Endometrial microvascular endothelial cells (primary cell): ENCODE results near the gene CYB5D1. TPM values are rescaled to one million over a fixed set of nuclear protein-coding genes. Genes with fewer than 3 reads are reported as not detected.

Experiments
- in situ Hi-C: cut with HindIII; loops from 2 replicates; pipeline ENCODE4 v1.10.0; 2017; ENCODE audit warnings: low sequenced_read_pairs, low pct_unique_long_range_greater_than_20kb; ENCODE audit errors: inconsistent ontology term
- total RNA-seq: library from RNA; depleted of rRNA; stranded (reverse); fragments of >200 nt; gene quantifications from one replicate; pipeline ENCODE4 v1.2.3, GENCODE V29; 2015; ENCODE audit errors: inconsistent ontology term

CYB5D1 gene
- total RNA-seq, 1 donor from 2014 or later = 7.6 TPM

GRCh38 chr17:7833011-7833794 is 24.6 kb upstream of the CYB5D1 start:
- in situ Hi-C loops = no loop called here

DNA sequence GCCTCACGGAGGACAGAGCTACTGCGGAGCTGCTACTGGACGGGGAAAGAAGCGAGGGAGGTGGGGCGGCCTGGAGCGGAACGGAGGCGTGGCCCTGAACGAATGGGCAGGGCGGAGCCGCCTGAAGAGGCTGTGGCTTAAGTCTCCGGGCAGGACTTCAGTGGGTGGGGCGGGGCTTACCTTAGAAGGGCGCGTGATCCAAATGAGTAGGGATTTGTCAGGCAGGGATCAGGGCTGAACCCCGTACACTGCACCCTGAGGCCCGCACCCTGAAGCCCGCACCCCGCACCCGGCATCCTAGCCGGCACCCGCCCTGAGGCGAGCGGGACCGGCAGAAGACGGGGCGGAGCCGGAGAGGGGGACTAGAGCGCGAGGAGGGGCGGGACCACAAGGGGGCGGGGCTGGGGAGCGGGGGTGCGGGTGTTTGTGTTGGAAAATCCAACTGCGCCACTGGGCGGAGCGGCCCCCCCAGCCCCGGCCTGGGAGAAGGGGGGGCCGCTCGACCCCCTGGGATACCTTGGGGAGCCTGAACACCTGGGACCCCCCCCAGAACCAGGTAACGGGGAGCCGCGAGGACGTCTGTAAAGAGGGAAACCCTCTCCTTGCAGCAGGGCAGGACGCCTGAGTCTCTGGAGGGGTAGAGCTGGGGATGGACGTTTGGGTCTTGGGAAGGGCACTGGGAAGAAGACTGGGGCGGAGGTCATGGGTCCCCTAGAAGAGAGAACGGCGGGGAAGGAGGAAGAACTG is 23.8 kb upstream of the CYB5D1 start, which contains the start of gene KDM6B:
Gene KDM6B, plus strand, starts transcription at position 423 of the 747 bp plus-strand sequence. CDS start 11,338 bp downstream, outside the sequence.
- in situ Hi-C loops = no loop called here

GRCh38 chr17:7834542-7834956 is 23.3 kb upstream of the CYB5D1 start:
- in situ Hi-C loops = no loop called here

GRCh38 chr17:7834957-7835813 is 22.6 kb upstream of the CYB5D1 start:
- in situ Hi-C loops = no loop called here

DNA sequence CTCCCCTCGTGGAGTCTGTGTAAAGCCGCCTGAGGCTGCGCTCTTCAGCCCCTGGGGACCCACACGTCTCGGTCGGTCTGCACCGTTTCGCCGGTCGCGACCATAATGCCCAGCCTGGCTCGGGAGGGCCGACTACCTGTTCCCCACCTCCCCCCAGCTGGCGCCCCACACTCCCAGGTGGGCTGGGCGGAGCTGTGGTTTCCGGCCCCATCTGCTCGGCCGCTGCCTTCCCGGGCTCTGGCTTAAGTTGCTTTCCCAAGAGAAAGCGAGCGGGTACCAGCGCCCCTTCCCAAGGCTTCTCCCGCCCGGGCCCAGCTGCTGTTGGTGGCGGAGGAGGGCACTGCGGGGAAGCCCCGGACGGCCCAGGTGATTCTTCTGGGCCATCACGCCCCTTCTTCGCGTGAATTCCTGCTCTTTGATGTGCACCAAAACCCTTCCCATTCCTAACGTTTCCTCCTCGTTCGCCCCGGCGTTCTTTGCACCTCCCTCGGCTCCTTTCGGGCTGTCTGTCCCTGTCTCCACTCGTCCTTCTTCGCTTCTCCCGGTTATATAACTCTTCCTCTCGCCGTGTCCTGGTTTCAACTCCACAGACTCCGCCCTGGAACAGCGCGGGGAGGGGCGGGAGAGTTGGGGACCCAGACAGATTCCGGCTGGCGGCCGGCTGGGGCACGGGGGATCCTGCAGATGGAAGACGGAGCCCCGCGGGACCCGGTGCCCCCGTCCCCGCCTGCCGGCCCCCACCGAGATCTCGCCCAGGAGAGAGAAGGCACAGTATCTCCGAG is 21.8 kb upstream of the CYB5D1 start:
- in situ Hi-C loops = no loop called here

DNA sequence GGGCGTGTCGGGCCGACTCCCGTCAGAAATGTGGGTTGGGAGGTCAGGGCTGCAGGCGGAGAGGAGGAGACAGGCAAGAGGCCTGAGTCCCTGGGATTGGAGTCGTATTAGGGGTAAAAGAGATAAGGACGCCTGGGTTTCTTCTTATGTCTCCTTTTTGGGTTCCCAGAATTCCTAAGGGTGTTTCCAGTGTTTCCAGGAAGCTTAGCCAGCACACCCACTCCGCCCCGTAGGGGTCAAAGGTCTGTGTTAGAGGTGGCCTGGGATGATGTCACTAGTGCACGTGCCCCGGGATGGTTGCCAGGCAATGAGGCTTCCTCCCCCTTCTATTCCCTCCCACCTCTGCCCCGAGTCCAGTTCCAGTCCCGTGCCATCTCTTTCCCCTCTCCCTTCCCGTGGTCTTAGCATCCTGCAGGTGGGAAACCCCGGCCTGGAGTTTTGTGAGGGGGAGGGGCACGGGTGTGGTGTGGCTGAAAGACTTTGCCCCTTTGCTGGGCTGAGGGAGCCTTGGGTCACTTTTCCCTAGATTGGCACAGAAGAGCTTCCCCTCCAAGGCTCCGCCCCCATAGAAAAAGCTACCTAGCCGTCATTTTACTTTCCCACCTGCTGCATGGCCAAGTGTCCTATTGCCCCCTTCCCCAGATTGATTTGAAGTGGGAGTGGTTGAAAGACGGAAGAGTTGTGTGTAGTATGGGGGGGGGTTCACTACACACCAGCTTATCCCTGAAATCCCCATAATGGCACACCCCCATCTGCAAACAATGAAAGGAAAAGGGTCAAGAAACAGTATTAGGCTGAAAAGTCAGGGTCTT is 21.0 kb upstream of the CYB5D1 start:
- in situ Hi-C loops = no loop called here

GRCh38 chr17:7837408-7838088 is 20.3 kb upstream of the CYB5D1 start:
- in situ Hi-C loops = no loop called here

- in situ Hi-C loops = no loop called here
Measured at GRCh38 chr17:7838090-7839075, 19.4 kb upstream of the CYB5D1 start.

GRCh38 chr17:7839190-7839875 is 18.5 kb upstream of the CYB5D1 start:
- in situ Hi-C loops = no loop called here

GRCh38 chr17:7839876-7840261 is 17.9 kb upstream of the CYB5D1 start:
- in situ Hi-C loops = no loop called here

GRCh38 chr17:7840441-7840840 is 17.4 kb upstream of the CYB5D1 start:
- in situ Hi-C loops = no loop called here

DNA sequence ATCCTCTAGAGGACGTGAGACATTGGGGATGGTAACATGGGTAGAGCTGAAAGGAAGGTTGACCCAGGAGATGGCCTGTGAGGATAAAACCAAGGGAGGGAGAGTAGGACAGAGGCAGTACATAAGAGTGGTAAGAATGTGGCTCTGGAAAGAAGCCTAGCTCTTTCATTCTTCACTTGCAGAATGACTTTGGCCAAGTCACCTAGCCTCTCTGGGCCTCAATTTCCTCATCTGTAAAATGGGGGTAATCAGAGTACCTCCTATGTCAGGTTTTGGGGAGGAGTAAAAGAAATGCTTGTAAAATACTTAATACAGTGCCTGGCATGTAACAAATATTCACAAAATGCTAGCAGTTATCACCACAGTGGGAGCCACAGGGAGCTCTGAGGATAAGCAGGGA is 16.9 kb upstream of the CYB5D1 start:
- in situ Hi-C loops = no loop called here

DNA sequence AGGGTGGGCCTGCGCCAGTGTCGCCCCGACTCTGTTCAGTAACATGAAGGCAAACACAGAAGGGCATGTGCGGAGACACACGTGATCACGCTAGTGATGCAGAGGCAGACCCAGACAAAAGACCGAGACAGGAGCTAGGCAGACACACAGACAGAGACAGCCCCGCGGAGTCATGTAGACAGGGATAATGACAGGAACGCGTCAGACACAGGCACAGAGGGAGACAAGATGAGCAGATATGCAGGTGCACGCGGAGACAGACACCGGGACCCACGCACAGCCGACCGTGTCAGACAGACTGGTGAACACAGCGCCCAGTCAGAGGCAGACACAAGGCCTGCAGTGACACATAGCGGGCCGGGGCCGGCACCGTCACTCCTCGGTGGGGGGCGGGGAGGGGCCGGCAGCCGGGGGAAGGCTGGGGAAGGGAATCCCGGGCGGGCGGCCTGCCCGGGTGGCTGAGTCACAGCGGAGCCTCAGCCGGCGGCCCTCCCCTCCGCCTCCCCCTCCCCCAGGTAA is 16.3 kb upstream of the CYB5D1 start:
- in situ Hi-C loops = no loop called here

DNA sequence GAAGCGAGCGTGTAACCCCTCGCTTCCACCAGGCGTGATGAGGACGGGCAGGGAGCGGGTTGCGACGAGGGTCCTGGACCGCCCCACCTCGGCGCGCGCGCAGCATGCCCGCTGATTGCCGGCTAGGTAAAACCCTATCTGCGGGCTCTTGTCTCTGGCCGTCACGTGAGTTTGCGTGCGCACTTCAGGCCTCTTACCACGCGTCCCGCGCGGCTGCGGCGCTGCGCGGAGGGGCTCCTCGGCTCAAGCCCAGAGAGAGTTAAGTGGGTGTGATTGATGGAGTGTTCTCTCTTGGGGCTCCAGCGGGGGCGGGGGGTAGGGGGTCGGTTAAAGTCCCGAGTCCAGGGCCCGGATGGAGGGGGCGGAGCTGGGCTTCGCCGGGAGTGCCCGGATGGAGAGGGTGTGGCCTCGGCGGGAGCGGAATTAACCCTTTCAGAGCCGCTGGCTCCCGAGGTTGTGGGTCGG is 15.9 kb upstream of the CYB5D1 start:
- in situ Hi-C loops = no loop called here
